Natural killer cell (primary cell): Measurements from ENCODE around the gene ARL11. TPM values are rescaled to one million over a fixed set of nuclear protein-coding genes. Genes with fewer than 3 reads are reported as not detected.

Experiments used
- ATAC-seq, 3 donors: fragments of 150-1000 bp in 2 of 3; fragments of 200-7000 bp in 1 of 3; cut with Tn5 transposase; 1 replicate in 1 of 3; 2 replicates in 2 of 3; pipeline ENCODE4 v1.10.0; 2021; ENCODE audit warnings: mild to moderate bottlenecking in 2 of 3, moderate library complexity in 2 of 3
- DNase-seq, 2 donors: peaks; one replicate each; pipeline versions ENCODE4 v3.0.0 to v3.0.0-alpha.2; 2013 to 2021; ENCODE audit warnings: mixed read lengths in 1 of 2
- H3K27ac ChIP-seq: one replicate; pipeline ENCODE4 v1.5.1; 2013; ENCODE audit warnings: mild to moderate bottlenecking, low read length
- H3K27me3 ChIP-seq: one replicate; pipeline ENCODE4 v1.6.1; 2013; ENCODE audit warnings: low read length; ENCODE audit not compliant: control insufficient read depth, insufficient read depth
- H3K36me3 ChIP-seq: one replicate; pipeline ENCODE4 v1.6.1; 2013; ENCODE audit warnings: low read length; ENCODE audit not compliant: control insufficient read depth, insufficient read depth
- H3K4me1 ChIP-seq: one replicate; pipeline ENCODE4 v1.6.1; 2013; ENCODE audit warnings: low read length; ENCODE audit not compliant: control insufficient read depth, insufficient read depth
- H3K4me3 ChIP-seq: one replicate; pipeline ENCODE4 v1.5.1; 2013; ENCODE audit warnings: low read length
- H3K9me3 ChIP-seq: one replicate; pipeline ENCODE4 v1.6.1; 2013; ENCODE audit warnings: low read length; ENCODE audit not compliant: control insufficient read depth, insufficient read depth
- H3K27ac Mint-ChIP-seq, 2 donors: one replicate each; pipeline ENCODE4 v1.8.0; 2022; ENCODE audit warnings: mild to moderate bottlenecking in 2 of 2, mixed read lengths in 2 of 2, moderate library complexity in 1 of 2
- H3K27me3 Mint-ChIP-seq, 2 donors: one replicate each; pipeline ENCODE4 v1.8.0; 2022; ENCODE audit warnings: low read depth in 2 of 2, mixed read lengths in 2 of 2
- H3K36me3 Mint-ChIP-seq: one replicate; pipeline ENCODE4 v1.8.0; 2022; ENCODE audit warnings: mixed read lengths
- H3K4me1 Mint-ChIP-seq, 2 donors: one replicate each; pipeline ENCODE4 v1.8.0; 2022; ENCODE audit warnings: mixed read lengths in 2 of 2
- H3K4me3 Mint-ChIP-seq: one replicate; pipeline ENCODE4 v1.8.0; 2022; ENCODE audit warnings: mild to moderate bottlenecking, moderate library complexity, mixed read lengths
- H3K9me3 Mint-ChIP-seq, 2 donors: one replicate each; pipeline ENCODE4 v1.8.0; 2022; ENCODE audit warnings: mixed read lengths in 2 of 2
- WGBS: methylation state at CpG from one replicate; pipeline ENCODE4 v1.1.7; 2013; ENCODE audit warnings: missing lambda C conversion rate; ENCODE audit not compliant: insufficient coverage; 5-methylcytosine and 5-hydroxymethylcytosine counted together
- intact Hi-C: fragments of 100-400 bp; cut with micrococcal nuclease; formaldehyde crosslinking; loops from one replicate; pipeline ENCODE4 v1.14.2; 2022
- total RNA-seq, 4 donors: library from RNA; stranded (reverse); fragments of 120-200 nt in 1 of 4; gene quantifications; one replicate each; pipeline versions ENCODE4 v1.2.3 to v1.2.4, GENCODE V29; 2013 to 2022
- TF ChIP-seq, protein P1 (sequence below): fragments of 200-600 bp; IDR thresholded peaks from one replicate; pipeline ENCODE4 v1.8.0; 2022; ENCODE audit warnings: antibody characterized with exemption

Gene ARL11
- total RNA-seq, 3 donors from 2014 or later (not counting 1 experiment from before 2014, with no cell fraction given): 0.48 to 1.5 (median 0.61) TPM

DNA sequence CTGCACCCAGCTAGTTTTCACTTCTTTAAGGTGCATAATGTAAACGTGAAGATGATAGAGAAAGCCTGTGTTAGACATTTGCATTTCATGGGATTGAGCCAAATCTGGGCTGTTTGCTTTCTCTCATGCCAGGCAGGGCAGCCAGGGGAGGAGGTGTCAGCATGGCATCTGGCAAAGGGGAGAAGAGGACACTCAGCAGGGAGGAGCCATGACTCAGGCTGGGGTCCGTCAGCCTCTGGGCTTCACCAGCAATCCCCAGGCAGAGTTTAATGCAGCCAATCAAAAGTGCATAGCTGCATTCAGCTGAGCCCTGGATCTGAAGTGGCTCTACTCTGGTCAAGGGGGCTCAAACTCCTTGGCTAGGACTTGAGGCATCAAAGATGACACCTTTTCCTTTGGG, 39.5 kb downstream of the ARL11 start:
- no peaks in the 10 kb centered on the region for H3K27me3 ChIP-seq
- Mint-ChIP-seq H3K4me1 (peaks cover 3 to 6% of the 10 kb centered on the region in 2 donors), H3K9me3 (no peaks in the 10 kb centered on the region), H3K36me3 (no peaks in the 10 kb centered on the region), H3K27ac (no peak overlapping the region), H3K4me3 (no peak overlapping the region), H3K27me3 (no peaks in the 10 kb centered on the region)
- TF ChIP-seq, protein P1, sequence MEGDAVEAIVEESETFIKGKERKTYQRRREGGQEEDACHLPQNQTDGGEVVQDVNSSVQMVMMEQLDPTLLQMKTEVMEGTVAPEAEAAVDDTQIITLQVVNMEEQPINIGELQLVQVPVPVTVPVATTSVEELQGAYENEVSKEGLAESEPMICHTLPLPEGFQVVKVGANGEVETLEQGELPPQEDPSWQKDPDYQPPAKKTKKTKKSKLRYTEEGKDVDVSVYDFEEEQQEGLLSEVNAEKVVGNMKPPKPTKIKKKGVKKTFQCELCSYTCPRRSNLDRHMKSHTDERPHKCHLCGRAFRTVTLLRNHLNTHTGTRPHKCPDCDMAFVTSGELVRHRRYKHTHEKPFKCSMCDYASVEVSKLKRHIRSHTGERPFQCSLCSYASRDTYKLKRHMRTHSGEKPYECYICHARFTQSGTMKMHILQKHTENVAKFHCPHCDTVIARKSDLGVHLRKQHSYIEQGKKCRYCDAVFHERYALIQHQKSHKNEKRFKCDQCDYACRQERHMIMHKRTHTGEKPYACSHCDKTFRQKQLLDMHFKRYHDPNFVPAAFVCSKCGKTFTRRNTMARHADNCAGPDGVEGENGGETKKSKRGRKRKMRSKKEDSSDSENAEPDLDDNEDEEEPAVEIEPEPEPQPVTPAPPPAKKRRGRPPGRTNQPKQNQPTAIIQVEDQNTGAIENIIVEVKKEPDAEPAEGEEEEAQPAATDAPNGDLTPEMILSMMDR: no peak
- no peak for DNase-seq
- intact Hi-C loops: no loop called here
- H3K4me1 ChIP-seq: peaks cover 3% of the 10 kb centered on the region
- no peak overlapping the region for H3K4me3 ChIP-seq
- H3K36me3 ChIP-seq: peaks cover 6% of the 10 kb centered on the region
- no peak for ATAC-seq
- no peaks in the 10 kb centered on the region for H3K9me3 ChIP-seq
- 92% methylated on average over 2 of the region's 2 CpGs for WGBS
- H3K27ac ChIP-seq: no peak overlapping the region

DNA sequence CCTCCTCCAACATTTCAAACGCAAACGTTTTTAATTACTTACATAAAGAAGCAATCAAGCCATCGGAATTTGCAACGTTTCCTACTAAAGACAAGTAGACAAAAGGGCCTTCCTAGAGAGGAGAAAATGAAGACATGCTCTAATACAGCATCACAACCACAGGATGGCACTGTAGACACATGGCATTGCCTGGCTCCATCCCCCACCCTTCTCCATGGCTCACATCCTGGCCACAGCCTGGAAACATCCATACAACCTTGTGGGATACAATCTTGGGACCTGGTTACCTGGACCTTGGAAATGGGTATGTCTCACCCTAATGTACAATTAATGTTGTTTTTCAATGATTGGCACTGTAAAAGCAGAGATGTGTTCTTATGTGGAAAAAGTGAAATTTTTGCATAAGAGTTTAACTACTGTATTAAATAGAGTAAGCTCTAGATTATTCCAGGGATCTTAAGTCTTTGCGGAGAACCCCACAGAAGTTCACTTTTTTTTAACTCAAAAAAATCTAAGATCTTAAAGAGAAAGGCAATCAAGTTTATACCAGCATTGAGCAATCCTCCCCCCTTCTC, 41.5 kb downstream of the ARL11 start:
- Mint-ChIP-seq H3K4me1 (peaks cover 6% of the 10 kb centered on the region in 2 donors), H3K27me3 (no peaks in the 10 kb centered on the region), H3K9me3 (no peaks in the 10 kb centered on the region), H3K27ac (no peak overlapping the region), H3K4me3 (no peak overlapping the region), H3K36me3 (no peaks in the 10 kb centered on the region)
- DNase-seq (peak in 1 of 2 donors; percentile 57), ATAC-seq (peak; percentile 64 to 82 (median 68))
- no peak overlapping the region for H3K27ac ChIP-seq
- TF ChIP-seq, protein P1: peak; percentile 20
- H3K4me1 ChIP-seq: peaks cover 4% of the 10 kb centered on the region
- no peaks in the 10 kb centered on the region for H3K9me3 ChIP-seq
- intact Hi-C loops: loop anchor here (1.0 kb wide), 1 partner anchor 178 kb away; no protein-coding TSS in a partner anchor
- WGBS: 79% methylated on average over 4 of the region's 5 CpGs
- H3K36me3 ChIP-seq: peaks cover 6% of the 10 kb centered on the region
- H3K27me3 ChIP-seq: no peaks in the 10 kb centered on the region
- H3K4me3 ChIP-seq: no peak overlapping the region

DNA sequence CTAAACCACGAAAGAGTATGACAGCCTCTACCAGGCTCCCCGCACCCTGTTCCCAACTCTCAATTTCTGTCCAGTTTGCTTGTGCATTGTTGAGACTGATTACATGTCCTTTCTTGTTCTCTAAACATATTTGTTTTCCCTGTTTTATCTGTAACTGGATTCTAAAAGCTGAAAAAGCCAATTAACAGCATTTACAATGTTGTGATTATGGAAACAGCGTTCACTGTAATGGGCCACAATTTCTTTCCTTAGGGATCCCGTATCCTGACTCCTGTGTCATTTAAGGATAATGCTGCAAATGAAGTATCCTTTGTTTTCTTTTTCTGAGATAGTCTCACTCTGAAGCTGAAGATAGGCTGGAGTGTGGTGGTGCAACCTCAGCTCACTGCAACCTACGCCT, 42.5 kb downstream of the ARL11 start:
- H3K4me1 Mint-ChIP-seq: peaks cover 6% of the 10 kb centered on the region in 2 donors
- H3K9me3 Mint-ChIP-seq: no peaks in the 10 kb centered on the region
- DNase-seq (no peak), ATAC-seq (no peak)
- no peaks in the 10 kb centered on the region for H3K36me3 Mint-ChIP-seq
- Histone ChIP-seq H3K9me3 (no peaks in the 10 kb centered on the region), H3K36me3 (peaks cover 6% of the 10 kb centered on the region), H3K27me3 (no peaks in the 10 kb centered on the region), H3K4me3 (no peak overlapping the region), H3K4me1 (peaks cover 4% of the 10 kb centered on the region), H3K27ac (no peak overlapping the region)
- TF ChIP-seq, protein P1: no peak
- intact Hi-C loops: no loop called here
- WGBS: 86% methylated on average over 5 of the region's 5 CpGs
- H3K4me3 Mint-ChIP-seq: no peak overlapping the region
- no peaks in the 10 kb centered on the region for H3K27me3 Mint-ChIP-seq
- H3K27ac Mint-ChIP-seq: no peak overlapping the region
